Measurements from ENCODE around the gene ARHGEF38. TPM values are rescaled to one million over a fixed set of nuclear protein-coding genes. Genes with fewer than 3 reads are reported as not detected.
A peak's percentile ranks its signal among the peaks of the same experiment; 100 is the strongest.

ARHGEF38 gene
- total RNA-seq, 1 donor from 2014 or later = not detected

- H3K27ac ChIP-seq (ENCODE audit: low read depth, low read length) = no peak overlapping the region
- Mint-ChIP-seq H3K27me3 (ENCODE audit: low read depth, unreplicated experiment) (no peaks in the 10 kb centered on the region), H3K27ac (ENCODE audit: unreplicated experiment) (no peak overlapping the region), H3K36me3 (ENCODE audit: low read depth, unreplicated experiment) (no peaks in the 10 kb centered on the region), H3K4me3 (ENCODE audit: unreplicated experiment) (no peak overlapping the region), H3K4me1 (ENCODE audit: low read depth, unreplicated experiment) (no peaks in the 10 kb centered on the region), H3K9me3 (ENCODE audit: unreplicated experiment) (no peaks in the 10 kb centered on the region)
- H3K27me3 ChIP-seq (ENCODE audit: insufficient read depth, low read length) = no peaks in the 10 kb centered on the region
- no peak overlapping the region for H3K4me3 ChIP-seq (ENCODE audit: insufficient read depth, low read depth, low read length)
- TF ChIP-seq EZH2 (IDR thresholded peaks at IDR 0.05; ENCODE audit: insufficient read depth, low read length) (no peak), CTCF (IDR thresholded peaks at IDR 0.05; ENCODE audit: insufficient read depth, low read depth, low read length) (no peak)
- FAIRE-seq (no peak), DNase-seq (ENCODE audit: low read depth) (no peak)
- H3K4me1 ChIP-seq (ENCODE audit: insufficient read depth, low read length) = no peaks in the 10 kb centered on the region
- H3K79me2 ChIP-seq (ENCODE audit: insufficient read depth, low read length) = no peaks in the 10 kb centered on the region
- no peak overlapping the region for H2AFZ ChIP-seq (ENCODE audit: low read depth, low read length)
- H3K9ac ChIP-seq (ENCODE audit: low read length) = no peak overlapping the region
- no peaks in the 10 kb centered on the region for H3K9me3 ChIP-seq (ENCODE audit: insufficient read depth, low read depth, low read length)
- H4K20me1 ChIP-seq (ENCODE audit: insufficient read depth, low read length) = no peaks in the 10 kb centered on the region
- H3K36me3 ChIP-seq (ENCODE audit: insufficient read depth, low read length) = no peaks in the 10 kb centered on the region
- H3K4me2 ChIP-seq (ENCODE audit: low read length) = no peak overlapping the region
These were observed 108.6 kb downstream of the ARHGEF38 start for GRCh38 chr4:105661028-105661427.

GRCh38 chr4:105662935-105663675 is 110.7 kb downstream of the ARHGEF38 start:
- no peaks in the 10 kb centered on the region for H3K4me1 Mint-ChIP-seq (ENCODE audit: low read depth, unreplicated experiment)
- Histone ChIP-seq H3K9me3 (ENCODE audit: insufficient read depth, low read depth, low read length) (no peaks in the 10 kb centered on the region), H2AFZ (ENCODE audit: low read depth, low read length) (no peak overlapping the region), H4K20me1 (ENCODE audit: insufficient read depth, low read length) (no peaks in the 10 kb centered on the region), H3K79me2 (ENCODE audit: insufficient read depth, low read length) (no peaks in the 10 kb centered on the region), H3K36me3 (ENCODE audit: insufficient read depth, low read length) (no peaks in the 10 kb centered on the region), H3K4me2 (ENCODE audit: low read length) (no peak overlapping the region), H3K9ac (ENCODE audit: low read length) (no peak overlapping the region), H3K27ac (ENCODE audit: low read depth, low read length) (no peak overlapping the region), H3K4me1 (ENCODE audit: insufficient read depth, low read length) (no peaks in the 10 kb centered on the region), H3K27me3 (ENCODE audit: insufficient read depth, low read length) (no peaks in the 10 kb centered on the region), H3K4me3 (ENCODE audit: insufficient read depth, low read depth, low read length) (no peak overlapping the region)
- no peak for FAIRE-seq
- H3K27ac Mint-ChIP-seq (ENCODE audit: unreplicated experiment) = no peak overlapping the region
- H3K4me3 Mint-ChIP-seq (ENCODE audit: unreplicated experiment) = no peak overlapping the region
- H3K36me3 Mint-ChIP-seq (ENCODE audit: low read depth, unreplicated experiment) = no peaks in the 10 kb centered on the region
- no peaks in the 10 kb centered on the region for H3K27me3 Mint-ChIP-seq (ENCODE audit: low read depth, unreplicated experiment)
- no peak for TF ChIP-seq EZH2 (IDR thresholded peaks at IDR 0.05; ENCODE audit: insufficient read depth, low read length)
- TF ChIP-seq CTCF (IDR thresholded peaks at IDR 0.05; ENCODE audit: insufficient read depth, low read depth, low read length) = no peak
- H3K9me3 Mint-ChIP-seq (ENCODE audit: unreplicated experiment) = no peaks in the 10 kb centered on the region
- DNase-seq (ENCODE audit: low read depth) = no peak

GRCh38 chr4:105666693-105667092 is 114.3 kb downstream of the ARHGEF38 start:
- Mint-ChIP-seq H3K4me3 (ENCODE audit: unreplicated experiment) (no peak overlapping the region), H3K36me3 (ENCODE audit: low read depth, unreplicated experiment) (no peaks in the 10 kb centered on the region), H3K9me3 (ENCODE audit: unreplicated experiment) (no peaks in the 10 kb centered on the region), H3K27ac (ENCODE audit: unreplicated experiment) (no peak overlapping the region), H3K27me3 (ENCODE audit: low read depth, unreplicated experiment) (no peaks in the 10 kb centered on the region), H3K4me1 (ENCODE audit: low read depth, unreplicated experiment) (no peaks in the 10 kb centered on the region)
- no peak overlapping the region for H3K4me3 ChIP-seq (ENCODE audit: insufficient read depth, low read depth, low read length)
- H3K9me3 ChIP-seq (ENCODE audit: insufficient read depth, low read depth, low read length) = no peaks in the 10 kb centered on the region
- no peak overlapping the region for H3K9ac ChIP-seq (ENCODE audit: low read length)
- no peaks in the 10 kb centered on the region for H4K20me1 ChIP-seq (ENCODE audit: insufficient read depth, low read length)
- TF ChIP-seq EZH2 (IDR thresholded peaks at IDR 0.05; ENCODE audit: insufficient read depth, low read length) (no peak), CTCF (IDR thresholded peaks at IDR 0.05; ENCODE audit: insufficient read depth, low read depth, low read length) (no peak)
- H3K79me2 ChIP-seq (ENCODE audit: insufficient read depth, low read length) = no peaks in the 10 kb centered on the region
- H3K27me3 ChIP-seq (ENCODE audit: insufficient read depth, low read length) = no peaks in the 10 kb centered on the region
- FAIRE-seq = no peak
- no peaks in the 10 kb centered on the region for H3K36me3 ChIP-seq (ENCODE audit: insufficient read depth, low read length)
- no peaks in the 10 kb centered on the region for H3K4me1 ChIP-seq (ENCODE audit: insufficient read depth, low read length)
- peak; percentile 8 for DNase-seq (ENCODE audit: low read depth)
- H3K27ac ChIP-seq (ENCODE audit: low read depth, low read length) = no peak overlapping the region
- H3K4me2 ChIP-seq (ENCODE audit: low read length) = no peak overlapping the region
- H2AFZ ChIP-seq (ENCODE audit: low read depth, low read length) = no peak overlapping the region

Measured in astrocyte (in vitro differentiated cells and primary cell).